Mucosa of gallbladder (tissue), 1 donor: ENCODE measurements around the gene TSHZ2. TPM values are rescaled to one million over a fixed set of nuclear protein-coding genes. Genes with fewer than 3 reads are reported as not detected.
A peak's percentile ranks its signal among the peaks of the same experiment; 100 is the strongest.

Experiments
- DNase-seq: peaks from one replicate; pipeline ENCODE4 v3.0.0-alpha.2; 2020; ENCODE audit warnings: low spot score
- total RNA-seq: library from RNA; stranded (reverse); gene quantifications from one replicate; pipeline ENCODE4 v1.2.1, GENCODE V29; 2021
- donor health status: DM: no; HTN: no; CAD: no.

Gene TSHZ2
- total RNA-seq, 1 donor from 2014 or later = 42.9 TPM

DNA sequence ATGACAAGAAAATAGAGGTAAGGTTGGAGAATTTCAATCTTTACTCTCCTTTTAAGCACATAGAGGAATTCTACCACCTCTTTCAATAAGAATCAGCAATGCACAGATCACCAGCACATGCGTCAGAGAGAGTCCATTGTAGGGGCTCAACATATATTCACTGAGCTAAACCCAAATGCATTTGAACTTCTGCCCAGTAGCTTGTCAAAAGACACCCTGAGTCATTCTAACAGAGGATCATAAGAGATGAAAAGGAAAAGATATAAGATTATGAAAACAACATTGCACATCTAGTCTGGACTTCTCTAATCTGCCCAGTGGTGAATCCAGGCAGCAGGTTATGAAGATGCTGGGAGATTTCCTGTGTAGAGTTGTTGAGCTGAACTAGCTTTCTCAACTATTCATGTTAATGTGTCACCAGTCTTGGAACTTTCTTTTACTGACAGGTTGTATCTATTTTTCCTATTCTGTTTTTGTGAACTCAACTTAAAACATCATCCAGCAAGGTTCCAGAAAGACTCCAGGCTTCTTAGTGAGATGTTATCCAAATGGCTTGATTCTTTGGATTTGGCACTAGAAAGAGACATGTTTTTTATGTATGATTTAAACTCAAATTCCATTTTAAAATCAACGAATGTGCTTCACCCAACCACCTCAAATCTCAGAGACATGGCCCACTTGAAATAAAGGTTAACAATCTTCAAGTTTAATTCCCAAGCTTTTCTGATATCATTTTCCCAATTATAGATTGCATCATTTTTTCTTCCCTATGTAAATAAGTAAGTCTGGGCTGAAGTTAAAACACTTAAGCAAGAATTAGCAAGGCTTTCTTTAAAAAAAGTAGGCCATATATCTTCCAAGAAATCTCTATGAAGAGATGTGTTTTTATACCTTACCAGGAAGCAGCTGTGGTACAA is 89.3 kb downstream of the TSHZ2 start:
- DNase-seq = no peak

DNA sequence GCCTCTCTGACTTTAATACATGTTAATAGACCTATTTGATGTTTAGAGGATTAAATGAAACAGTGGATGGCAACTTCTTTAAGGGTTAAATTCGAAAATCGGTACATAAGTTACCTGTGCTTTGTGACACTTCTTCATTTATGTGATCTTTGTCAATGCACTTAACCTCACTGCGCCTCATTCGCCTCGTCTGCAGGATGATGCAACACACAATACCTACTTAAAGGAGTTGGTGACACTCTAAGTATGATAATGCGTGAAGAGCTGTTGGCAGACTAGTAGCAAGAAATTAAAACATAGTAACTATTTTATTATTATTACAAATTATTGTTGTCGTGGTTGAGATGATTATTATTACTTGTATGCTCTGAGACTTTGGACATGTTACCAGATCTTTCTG is 92.8 kb downstream of the TSHZ2 start:
- no peak for DNase-seq

DNA sequence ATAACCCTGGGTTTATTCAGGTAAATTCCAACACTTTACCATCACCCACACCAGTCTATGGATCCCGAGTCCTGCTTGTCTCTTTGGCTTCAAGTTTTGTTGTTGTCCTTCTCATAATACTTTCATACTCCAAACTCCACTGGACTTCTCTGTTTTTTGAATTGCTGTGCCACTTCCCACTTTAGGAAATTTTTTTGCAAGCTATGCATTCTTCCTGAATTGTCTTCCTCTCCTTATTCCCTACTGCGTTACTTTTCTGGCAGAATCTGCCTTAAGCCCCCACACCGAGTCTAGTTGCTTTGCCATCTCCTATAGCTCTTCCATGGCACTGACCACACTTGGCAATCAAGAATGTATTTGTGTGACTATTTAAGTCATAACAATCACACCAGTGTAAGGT is 96.1 kb downstream of the TSHZ2 start:
- no peak for DNase-seq

DNA sequence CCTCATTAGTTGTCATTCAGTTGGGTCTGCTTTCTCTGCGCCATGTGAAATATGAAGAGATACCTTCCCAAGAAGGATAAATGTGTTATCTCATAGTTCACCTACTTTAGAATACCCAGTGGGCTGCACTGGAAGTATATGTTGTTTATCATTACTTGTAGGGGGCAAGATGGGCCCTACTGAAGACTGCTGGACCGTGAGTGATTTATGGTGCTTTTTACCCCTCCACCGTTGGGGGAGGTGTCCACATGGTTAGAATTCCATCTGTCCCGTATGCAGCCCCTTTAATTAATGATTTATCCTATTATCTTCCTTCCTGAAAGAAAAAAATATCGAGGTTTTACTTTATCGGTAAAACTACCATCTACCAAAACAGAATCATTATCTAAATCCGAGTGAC is 97.0 kb downstream of the TSHZ2 start:
- no peak for DNase-seq

DNA sequence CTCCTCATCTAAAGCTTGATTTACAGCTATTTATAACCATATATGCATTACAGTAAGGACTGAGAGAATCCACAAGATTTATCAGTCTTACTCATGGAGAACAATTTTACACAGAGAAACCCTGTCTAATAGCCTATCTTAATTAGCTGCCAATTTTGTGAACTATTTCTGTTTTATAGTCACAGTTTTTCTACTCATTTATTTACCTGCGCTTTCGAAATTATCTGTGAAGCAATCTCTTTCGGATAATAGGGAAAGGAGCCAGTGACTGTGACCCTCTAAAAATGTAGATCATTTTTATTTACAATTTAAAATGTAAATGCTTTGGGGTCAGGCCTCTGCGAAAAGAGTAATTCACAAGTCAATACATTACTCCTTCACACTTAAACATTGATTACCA is 98.1 kb downstream of the TSHZ2 start:
- DNase-seq = no peak

DNA sequence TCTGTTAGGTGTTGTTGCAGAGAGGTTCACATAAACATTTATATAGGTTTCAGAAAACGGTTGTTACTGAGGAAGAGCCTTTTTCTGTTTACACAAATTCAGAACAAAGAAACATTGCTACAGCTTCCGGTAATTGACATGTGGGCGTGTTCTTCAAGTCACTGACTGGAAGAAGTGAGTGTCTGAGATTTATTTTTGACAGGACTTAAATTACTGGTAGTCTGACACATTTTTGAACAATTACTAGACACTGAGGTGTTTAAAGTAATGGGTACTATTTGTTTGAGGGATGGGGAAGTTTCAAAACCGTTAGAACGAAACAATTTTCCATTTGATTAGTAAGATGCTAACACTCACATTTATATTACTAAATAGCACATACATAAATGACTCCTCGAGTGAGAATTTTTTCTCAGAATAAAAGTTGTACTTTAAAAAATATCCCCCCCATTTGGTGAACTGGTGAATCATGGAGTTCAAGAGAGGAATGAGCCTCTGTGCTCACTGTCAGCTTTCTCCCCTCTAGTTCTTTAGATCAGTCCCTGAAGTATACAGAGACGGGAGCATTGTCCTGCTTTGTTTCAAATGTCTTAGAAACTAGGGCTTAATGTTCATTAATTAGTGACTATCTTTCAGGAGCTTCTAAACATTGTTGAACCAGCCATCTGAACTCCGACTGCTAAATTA is 98.7 kb downstream of the TSHZ2 start:
- DNase-seq = no peak

DNA sequence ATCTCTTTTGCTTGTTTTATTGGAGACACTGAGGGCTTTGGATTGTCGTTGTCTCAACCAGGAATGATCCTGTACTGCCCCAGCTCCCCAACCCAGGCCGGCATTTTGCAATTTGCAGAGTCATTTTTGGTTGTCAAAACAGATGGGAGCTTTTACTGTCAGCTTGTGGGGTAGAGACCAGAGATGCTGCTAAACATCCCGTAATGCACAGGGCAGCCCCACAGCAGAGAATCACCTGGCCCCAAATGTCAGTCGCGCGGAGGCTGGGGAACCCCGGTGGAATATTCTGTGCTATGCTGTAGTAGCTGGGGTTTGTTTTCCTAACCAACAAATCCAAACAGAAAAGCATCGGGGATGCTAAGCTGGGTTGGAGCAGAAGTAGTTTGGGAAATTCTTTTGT is 99.7 kb downstream of the TSHZ2 start:
- DNase-seq = no peak

DNA sequence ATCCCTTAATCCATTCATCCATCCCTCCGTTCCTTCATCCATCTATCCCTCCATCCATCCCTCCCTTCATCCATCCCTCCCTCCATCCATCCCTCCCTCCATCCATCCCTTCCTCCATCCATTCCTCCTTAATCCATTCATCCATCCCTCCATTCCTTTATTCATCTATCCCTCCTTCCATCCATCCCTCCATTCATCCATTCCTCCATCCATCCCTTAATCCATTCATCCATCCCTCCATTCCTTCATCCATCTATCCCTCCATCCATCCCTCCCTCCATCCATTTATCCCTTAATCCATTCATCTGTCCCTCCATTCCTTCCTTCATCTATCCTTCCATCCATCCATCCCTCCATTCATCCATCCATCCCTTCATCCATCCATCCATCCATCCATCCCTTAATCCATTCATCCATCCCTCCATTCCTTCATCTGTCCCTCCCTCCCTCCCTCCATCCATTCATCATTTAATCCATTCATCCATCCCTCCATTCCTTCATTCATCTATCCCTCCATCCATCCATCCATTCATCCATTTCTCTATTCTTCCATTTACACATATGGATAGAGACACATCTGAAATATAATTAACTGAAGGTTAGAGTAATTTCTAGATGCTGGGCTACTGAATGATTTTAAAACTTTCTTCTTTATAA is 100.9 kb downstream of the TSHZ2 start:
- no peak for DNase-seq

DNA sequence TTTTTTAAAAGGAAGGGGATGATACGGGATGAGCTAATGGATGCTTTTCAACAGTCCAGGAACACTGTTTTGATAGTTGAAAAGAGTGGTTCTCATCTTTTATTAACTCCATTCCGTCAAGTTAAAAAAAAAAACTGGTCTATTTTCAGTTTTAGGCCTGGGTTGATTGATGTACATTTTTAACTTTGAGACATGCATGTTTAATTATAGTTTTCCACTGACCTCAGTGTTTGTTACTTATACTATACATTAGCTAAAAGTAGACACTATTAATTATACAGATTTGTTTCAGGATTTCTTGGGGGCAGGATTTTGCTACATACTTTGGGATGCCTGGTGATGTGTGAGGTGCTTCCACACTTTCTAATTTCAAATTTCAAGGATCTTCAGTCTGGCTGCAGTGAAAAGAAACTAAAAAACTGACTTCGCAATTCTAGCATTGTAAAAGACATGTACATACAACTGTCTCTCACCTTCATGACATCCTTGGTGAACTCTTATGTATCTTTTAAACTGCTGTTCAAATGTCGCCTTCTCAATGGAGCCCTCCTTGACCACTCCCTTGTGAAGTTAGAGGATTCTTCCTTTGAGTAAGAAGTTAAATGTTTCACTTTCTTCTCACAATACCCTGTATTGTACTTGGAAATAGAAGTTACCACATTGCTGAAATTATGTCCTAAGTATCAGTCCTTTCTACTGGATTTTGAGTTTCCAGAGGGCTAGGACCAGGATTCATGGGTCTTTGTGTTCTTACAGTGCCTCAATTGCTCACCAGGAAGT is 101.7 kb downstream of the TSHZ2 start:
- DNase-seq = no peak

DNA sequence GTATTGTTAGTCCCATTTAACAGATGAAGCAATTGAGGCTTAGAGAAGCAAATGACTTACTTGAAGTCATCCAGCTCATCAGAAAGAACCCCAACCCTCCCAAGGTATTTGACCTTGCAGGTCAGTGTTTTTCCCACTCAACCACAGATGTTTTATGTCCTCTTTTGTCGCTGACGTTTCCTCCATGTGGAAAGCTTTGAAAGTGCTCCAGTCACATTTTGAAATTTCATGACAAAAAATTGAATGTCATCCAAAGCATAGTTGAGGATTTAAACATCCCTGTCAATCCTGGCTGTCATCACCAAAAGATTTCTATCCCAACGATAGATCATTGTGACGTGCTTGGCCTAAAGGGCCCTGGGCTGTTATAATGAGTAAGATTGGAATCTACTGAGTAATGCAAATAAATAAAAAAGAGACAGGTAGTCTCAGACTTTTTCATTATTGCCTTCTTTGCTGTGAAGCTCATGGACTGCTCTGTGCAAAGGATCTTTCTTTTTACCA is 102.7 kb downstream of the TSHZ2 start:
- no peak for DNase-seq

DNA sequence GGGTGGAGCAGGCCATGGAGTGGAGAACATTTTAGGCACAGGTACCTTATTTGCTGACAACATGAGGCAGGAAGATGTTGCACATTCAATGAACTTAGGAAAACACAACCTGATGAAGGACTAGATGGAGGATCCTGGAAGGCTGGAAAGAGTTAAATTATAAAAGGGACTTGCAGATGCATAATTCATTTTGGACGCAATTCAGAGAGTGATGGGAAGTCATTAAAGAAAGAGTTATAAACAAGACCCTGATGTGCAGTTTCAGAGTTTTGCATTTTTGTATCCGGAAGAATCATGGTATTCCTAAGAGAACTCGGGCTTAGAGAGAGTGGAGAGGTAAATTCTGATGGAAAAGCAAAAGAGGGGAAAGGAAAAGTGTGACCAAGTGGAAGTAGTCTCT is 104.5 kb downstream of the TSHZ2 start:
- DNase-seq = no peak

DNA sequence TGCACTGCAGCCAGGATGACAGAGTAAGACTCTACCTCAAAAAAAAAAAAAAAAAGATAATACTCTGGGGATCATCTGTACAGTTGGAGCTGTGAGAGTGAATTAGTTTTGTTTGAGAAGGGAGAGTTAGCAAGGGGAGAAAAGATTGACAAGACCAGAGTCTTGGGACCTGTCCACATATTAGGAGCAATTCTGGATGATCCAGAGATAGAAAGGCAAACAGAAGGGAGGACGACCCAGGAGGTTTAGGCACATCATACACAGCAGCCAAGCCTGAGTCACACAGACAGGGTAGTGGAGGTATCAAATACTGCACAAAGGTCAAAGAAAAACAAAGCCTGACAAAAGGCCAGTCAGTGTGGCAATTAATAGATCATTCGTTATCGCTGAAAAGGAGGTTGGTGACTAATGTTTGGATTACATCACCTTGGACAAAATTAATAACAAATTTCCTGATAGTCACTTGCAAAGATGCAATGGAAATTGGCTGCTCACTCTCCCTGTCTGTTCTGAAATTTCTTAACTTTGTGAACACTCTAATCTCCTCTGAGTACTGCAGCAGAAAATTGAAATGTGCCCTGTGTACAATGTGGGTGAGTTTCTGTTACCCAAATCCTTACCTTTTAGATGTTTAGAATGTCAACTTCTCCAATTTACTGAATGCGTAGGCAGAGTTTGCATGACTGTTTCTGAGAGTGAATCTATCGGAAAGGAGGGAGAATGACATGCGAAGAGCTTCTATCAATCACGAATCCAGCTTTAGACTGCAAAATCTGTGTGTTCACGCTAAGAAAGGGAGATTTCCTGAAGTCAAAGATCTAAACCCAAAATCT is 105.4 kb downstream of the TSHZ2 start:
- peak; percentile 71 for DNase-seq

DNA sequence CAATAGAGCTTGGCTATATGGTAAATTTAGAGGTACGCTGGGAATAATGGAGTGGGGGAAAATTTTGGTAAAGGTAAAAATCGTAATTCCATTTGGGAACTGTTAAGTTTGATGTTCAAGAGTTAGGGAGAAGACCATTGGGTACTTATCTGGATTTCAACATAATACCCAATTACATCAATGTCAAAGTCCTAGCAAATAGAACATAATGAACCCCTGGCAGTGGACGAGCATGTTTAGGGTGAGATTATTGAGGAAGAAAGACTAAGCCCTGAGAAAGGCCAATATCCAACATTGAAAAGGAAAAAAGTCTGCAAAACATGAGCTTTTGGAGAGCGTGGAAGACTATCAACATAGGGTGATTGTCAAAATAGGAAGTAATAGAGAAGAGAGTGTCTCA is 106.6 kb downstream of the TSHZ2 start:
- DNase-seq = no peak

DNA sequence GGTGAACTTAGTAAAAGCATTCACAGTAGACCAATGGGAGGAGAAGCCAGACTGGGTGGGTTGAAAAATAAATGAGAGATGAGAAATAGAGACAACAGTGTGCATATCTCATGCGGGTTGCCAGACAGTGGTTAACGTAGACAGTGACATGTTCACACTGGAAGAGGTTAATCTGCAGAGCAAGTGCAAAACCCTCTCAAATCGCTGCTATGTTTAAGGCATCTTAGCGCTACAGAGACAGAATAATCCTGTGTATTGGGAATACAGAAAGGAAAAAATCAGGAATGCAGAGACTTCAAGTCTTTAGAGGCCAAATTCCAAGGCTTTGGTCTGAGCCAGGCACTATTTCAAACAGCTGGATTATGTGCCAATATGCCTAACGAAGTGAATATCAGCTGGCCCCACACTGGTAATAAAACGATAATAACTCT is 107.1 kb downstream of the TSHZ2 start:
- DNase-seq = no peak

DNA sequence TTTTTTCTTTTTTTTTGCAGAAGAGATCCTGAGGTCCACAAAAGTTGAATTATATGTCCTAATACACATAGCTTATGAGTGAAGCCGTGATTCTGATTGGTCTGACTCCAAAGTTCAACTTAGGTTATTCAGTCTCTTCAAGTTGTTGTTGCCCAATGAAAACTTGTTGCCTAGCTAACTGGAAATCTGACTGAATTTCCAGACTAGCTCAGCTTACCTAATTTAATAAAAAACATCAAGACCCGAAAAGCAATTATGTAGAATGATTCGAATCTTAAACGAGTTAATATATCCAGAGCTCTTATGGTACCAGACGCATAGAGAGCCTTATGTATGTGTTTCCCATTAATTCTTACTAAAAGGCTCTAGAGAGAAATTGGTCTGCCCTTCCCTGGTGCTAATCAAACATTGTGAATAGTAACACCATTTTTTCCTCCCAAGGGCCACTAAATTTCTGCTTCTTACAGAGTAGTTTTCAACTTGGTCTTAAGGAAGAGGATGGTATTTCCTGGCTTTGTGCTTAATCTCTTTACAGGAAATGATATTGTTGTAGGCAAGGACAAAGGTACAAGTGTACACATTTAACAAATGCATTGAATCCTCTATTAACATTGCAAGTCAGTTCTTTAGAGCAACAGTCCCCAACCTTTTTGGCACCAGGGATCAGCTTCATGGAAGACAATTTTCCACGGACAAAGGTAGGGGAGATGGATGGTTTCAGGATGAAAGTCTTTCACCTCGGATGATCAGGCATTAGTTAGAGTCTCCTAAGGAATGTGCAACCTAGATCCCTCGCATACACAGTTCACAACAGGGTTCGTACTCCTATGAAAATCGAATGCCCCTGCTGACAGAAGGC is 107.9 kb downstream of the TSHZ2 start:
- DNase-seq = no peak

DNA sequence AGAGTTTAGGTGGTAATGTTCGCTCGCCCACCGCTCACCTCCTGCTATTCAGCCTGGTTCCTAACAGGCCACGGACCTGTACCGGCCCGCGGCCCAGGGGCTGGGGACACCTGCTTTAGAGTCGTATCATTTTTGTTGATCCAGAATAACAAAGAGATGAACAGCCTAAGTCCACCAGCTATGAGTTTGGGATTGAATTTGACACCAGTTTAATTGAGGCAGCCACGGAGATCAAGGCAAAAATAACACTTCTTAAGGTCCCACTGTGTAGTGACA is 108.5 kb downstream of the TSHZ2 start:
- DNase-seq = no peak

DNA sequence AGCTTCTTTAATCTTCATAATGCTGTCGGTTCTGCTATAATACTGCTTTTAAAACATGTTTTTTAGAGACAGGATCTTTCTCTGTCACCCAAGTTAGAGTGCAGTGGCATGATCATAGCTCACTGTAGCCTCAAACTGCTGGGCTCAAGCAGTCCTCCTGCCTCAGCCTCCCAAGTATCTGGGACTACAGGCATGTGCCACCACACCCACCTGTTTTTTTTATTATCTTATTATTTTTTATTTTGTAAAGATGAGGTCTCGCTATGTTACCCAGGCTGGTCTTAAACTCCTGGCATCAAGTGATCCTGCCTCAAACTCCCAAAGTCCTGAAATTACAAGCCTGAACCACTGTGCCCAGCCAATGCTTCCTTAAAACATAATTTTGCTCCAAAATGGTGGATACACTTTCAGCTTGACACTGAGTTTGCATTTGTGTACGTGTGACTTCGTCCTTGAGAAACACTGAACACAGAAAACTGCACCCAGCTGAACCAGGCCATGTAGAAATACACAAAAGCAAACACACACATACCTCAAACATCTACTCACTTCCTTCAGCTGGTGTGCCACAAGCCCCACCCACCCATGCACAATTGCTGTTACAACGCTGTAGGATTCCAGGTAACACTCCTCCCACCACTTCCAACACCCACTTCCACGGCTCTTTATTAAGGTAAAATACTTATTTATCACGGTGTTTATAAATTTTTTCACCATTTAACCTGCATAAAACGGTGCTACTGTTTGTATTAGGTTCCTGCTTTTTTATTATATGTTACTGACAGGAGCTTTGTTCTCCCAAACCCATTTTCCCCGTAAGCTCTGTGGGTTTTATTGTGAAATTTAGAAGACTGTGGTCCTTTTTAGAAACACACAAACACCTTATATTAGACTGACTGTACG is 109.1 kb downstream of the TSHZ2 start:
- peak; percentile 47 for DNase-seq

DNA sequence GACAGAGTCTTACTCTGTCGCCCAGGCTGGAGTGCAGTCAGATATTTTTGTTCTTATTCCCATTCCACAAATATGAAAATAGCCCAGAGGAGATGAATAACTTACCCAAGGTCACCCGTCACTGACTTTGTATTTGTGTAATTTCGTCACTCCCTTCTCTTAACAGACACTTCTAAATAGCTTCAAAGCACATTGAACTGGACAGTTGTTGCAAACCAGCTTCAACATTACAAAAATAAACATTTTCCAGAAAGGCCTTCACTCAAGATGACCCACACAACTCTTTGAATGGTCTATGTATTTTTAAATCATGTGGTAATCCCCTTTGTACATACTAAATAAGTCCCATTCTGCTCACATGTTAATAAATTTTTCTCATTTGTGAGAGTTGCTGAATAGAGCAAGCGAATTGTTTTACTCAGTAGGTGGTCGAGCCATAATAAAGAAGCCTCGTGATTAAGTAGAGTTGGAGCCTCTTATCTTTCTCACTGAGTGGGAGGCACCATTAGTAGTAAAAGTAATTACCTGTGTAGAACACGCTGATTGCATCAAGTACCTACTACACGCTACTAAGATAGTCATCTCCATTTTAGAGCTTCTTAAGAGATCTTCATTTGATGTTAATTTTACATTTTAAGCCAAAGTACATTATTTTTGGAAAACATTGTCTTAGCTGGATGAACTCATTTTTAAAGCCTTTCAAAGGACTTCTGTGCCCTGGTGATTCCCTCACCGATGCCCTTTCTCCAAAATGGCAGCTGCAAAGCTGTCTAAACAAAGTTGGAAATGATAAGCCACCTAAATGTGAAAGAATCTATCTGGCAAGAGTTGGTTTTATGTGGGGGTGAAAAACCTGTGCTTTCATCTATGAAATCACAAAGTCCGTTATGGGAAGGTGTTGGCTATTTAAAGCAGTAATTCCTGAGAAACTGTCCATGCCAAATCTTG is 110.0 kb downstream of the TSHZ2 start:
- no peak for DNase-seq
